HG02623 (cell line): ENCODE results near the gene DKK2.
A peak's percentile ranks its signal among the peaks of the same experiment; 100 is the strongest.

Experiments used
- ATAC-seq: cut with Tn5 transposase; IDR thresholded peaks from one replicate; pipeline ENCODE4 v1.9.1; 2021; ENCODE audit warnings: moderate library complexity; ENCODE audit not compliant: unreplicated experiment

The DKK2 gene

DNA sequence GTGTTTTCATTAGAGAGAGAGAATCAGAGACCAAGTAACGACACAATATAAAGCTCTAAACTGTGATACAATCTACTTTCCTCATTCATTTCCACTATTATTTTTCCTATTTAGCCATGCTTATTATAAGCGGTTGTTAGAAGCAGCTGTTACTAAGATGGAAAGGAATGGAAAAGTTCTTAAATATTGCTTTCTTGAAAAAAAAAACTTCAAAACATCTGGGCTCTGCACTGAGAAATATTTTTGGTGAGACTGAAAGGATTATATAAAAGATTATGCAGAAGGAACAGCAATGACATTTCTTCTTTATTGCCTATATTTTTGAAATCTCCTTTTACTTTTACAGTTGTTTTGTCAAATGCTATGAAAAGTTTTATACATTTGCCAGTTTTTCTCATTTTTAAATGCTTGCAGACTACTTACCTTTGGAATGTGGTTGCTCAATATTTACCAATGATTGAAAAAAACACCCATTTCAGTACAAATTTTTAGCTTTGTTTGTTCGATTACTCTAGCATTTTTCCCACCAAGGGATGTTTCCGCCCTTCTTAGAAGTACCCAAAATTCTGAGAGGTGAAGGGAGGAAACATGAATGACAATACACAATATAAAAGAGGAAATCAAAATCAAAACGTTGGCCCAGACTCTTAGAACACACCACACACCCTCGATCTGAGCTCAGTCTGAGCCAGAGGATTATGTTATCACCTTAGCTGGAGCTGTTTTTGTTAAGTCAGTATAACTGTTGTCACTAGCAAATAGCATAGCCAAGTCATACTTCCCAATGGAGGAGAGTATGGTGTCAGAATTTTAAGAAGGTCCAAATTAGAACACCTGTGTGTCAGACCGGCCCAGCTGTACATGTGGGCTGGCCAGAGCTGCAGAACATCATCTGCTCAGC, 18.4 kb downstream of the DKK2 start:
- ATAC-seq = no peak

DNA sequence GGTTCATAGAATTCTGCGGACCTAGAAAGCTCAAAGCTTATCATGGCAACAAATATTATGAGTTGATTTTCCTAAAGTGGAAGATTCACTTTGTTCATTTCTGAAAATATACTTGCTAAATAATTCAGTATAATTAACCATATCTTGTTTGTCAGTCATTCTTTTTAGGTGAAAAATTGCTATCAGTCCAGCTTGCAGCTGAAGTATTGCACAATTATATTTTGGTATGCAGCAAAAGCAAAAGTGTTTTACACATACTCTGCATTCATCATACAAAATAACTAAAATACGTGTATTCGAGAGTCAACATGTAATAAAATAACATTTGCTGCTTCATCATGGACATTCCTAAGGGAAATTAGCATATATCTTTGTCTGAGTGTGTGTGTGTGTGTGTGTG, 24.8 kb downstream of the DKK2 start:
- no peak for ATAC-seq

DNA sequence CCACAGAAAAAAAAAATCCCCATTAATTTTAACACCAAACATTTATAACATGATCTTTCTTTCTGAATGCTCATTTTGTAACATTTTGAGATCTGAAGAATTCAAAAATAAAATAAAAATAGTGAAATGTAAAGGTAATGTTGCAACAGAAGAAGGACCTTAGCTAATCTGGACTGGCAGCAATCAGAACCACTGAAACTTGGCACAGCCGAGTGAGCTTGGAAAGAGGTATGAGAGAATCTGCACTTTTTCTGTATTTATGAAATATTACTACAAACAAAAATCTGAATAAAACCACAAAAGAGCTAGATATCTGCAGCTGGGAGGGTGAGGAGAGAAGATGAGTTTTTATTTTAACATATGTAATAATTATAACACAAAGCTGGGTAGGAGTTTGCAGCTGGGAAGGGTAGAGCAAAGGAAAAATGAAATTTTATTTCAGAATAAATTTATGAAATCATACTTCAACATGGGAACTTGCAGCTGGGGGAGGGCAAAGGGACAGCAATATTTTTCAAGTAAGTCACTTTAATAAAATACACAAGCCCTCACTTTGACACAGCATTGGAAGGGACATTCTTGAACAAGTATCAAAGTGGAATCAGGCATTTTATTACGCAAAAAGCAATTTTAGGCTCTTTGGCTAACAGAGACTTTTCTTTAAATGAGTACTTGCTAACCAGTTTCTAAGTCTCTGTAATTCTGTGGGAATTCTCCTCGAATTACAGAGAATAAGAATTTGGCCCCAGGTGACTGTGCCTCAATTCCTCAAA, 26.7 kb downstream of the DKK2 start:
- no peak for ATAC-seq

DNA sequence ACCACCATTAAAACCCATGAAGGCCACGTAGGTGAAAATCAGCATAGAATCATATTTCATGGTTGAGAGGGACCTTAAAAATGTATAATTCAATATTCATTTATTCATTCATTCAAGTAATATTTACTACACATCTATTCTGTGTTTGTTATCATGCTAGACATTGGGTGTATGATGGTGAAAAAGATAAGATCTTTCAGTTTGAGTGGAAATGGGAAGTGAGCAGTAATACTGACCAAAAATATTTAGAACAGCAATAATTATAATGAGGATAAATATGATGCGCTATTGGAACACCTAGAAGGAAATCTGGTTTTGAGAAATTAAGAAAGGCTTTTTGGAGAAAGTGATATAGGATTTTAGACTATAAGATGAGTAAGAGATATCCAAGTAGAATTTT, 28.0 kb downstream of the DKK2 start:
- no peak for ATAC-seq

DNA sequence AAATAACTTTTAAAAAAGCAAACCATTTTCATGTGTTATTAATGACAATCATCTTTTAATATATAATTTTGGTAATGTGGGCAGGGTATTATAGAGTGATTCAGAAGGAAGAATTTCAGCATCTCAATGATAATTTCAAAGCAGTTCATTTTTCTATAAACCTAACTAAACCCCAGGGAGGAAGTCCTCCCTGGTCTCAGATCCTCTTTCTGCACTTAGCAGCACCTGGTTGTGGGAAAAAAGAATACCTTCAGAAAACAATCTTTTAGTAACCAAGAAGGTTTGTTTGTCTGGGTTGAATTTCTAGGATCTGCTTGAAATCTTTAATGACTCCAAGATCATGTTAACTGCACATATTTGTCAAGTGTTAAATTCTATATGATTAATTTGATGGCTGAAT, 29.9 kb downstream of the DKK2 start:
- ATAC-seq = peak; percentile 47

DNA sequence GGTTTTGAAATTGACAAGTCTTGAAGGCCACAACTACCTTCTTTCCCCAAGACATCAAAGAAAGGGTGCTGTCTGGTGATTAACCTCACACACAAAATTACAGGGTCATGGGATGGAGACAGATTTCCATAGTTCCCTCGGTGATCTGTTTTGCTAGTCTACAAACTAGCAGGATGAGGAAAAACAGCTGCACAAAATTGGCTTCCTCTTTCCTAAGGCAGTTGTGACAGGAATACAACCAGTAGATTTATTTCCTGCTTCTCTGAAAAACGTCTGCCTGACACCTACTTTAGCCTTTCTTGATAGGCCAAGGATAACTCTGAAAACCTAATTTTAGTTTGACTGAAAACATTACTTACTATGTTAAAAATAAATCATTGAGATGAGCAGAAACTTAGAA, 39.6 kb downstream of the DKK2 start:
- no peak for ATAC-seq

DNA sequence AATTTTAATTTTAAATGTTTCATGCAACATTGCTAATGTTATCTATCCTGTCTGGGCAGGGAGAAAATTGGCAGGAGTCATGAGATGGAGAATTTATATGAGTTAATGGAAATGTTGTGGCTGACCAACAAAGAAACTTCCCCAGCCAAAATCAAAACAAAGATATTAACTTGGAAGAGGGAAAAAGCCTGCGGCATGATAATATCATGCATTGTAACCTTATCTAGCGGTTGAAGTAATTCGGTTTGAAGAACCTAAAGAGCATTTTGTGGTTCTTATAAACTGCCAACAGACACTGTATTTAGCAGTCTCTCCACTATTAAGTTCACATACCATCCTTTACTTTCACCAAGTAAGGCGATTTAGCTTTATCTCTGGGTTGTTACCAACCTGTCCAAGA, 42.3 kb downstream of the DKK2 start:
- no peak for ATAC-seq

DNA sequence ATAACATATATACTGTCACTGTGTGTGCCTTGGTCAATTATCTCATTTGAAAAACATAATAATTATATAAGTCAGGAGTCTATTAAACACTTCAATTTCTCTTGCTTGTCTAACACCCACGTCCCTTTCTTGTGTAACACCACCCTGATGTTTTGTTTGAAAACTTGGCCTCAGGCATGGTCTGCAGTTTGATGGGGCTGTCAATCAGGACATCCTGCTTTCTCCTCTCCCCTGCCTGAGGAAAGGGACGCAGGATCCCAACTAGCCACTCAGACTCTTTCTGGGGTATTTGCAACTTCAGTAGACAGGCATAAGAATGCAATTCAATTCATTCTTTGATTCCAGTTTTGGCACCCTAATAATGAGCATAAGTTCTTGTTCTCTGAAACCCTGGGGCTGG, 48.8 kb downstream of the DKK2 start:
- no peak for ATAC-seq

DNA sequence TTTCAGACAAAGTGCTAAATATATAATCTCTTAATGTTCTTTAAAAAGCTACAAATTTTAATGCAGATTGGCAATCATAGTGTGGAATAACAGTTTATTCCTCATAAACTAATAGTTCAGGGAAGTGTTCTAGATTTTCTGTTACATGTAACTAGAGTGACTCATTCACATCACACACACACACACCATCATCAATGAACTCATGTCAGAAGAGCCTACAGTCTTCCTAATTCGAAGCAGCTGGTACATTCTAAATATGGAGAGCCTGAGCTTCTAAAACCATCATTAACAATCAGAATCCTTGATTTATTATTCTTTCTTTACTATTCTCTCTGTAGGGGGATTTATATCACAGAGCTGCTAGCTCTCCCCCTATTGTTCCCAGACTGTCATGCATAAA, 49.6 kb downstream of the DKK2 start:
- ATAC-seq = no peak

DNA sequence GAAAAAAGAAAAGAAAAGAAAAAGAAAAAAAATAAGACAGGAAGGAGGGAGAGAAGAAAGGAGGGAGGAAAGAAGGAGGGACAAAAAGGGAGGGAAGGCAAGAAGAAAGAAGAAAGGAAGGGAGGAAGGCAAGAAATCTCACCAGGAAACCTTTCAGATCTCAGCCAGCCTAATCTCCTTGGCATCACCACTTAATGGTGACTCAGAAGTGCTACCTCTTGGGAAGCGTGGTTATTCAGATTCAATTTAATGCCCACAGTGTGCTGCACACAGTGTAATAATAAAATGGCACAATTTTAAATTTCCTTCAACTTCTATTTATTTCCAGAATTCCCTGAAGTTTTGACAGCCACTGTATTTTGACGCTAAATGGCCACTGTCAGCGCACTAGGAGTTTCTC, 50.3 kb downstream of the DKK2 start:
- ATAC-seq = no peak

DNA sequence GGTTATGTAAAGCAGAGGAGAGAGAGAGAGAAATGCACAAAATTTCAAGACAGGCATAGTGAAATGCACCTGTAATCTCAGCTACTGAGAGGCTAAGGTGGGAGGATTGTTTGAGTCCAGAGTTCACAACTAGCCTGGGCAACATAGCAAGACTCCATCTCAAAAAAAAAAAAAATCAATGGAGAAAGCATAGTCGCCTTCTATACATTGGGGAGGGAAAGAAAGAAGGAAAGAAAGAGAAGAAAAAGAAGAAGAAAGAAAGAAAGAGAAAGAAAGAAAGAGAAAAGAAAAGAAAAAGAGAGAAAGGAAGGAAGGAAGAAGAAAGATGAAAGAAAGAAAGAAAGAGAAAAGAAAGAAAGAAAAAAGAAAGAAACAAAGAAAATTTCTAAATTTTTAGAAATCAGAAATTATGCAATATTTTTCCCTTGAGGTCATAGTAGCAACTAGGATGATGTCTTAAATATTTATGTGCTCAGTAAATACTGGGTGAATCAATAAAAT, 53.4 kb downstream of the DKK2 start:
- no peak for ATAC-seq

DNA sequence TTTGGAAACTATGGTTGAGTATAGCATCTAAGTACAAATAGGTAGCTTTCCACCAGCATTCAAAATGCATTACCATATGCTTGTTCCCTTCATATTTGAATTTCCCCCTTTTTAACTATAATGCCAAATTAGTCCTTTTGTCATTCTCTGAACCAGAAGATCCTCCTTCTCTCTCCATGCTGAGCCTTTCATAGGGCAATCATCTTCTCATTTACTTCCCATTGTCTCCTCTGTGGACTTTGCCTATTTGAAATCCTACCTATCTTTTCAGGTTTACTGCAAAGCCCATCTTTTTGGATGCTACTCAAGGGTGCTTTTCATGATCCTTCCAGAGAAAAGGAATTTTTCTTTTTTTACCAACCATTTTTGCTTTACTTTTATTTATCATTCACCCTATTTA, 54.7 kb downstream of the DKK2 start:
- no peak for ATAC-seq

DNA sequence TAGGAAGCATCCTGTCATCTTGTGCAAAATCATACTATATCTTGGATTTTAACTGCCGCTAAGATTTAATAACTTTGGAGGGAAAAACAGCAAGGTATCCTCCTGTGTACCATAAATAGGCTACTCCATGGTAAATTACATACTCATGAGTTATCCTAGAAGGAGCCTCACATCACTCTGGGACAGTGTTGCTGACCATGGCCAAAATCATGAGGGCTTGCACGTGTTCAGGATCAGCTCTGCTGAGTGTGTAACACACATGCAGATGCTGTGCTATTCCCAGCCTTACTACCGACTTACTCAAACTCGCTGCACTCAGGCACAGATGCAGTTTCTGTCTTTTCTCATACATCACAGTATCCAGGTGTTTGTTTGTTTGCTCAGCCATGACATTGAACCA, 56.6 kb downstream of the DKK2 start:
- ATAC-seq = no peak

DNA sequence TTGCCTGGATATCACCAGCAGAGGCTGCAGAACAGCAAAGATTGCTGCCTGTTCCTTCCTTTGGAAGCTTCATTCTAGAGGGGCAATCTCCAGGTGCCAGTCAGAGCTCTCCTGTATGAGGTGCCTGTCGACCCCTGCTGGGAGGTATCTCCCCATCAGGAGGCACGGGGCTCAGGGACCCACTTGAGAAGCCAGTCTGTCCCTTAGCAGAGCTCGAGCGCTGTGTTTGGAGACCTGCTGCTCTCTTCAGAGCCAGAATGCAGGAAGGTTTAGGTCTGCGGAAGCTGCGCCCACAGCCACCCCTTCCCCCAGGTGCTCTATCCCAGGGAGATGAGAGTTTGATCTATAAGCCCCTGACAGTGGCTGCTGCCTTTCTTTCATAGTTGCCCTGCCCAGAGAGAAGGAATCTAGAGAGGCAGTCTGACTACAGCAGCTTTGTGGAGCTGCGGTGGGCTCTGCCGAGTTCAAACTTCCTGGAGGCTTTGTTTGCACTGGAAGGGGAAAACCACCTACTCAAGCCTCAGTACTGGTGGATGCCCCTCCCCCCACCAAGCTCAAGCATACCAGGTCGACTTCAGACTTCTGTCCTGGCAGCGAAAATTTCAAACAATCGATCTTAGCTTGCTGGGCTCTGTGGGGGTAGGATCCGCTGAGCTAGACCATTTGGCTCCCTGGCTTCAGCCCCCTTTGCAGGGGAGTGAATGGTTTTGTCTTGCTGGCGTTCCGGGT, 57.9 kb downstream of the DKK2 start:
- no peak for ATAC-seq

DNA sequence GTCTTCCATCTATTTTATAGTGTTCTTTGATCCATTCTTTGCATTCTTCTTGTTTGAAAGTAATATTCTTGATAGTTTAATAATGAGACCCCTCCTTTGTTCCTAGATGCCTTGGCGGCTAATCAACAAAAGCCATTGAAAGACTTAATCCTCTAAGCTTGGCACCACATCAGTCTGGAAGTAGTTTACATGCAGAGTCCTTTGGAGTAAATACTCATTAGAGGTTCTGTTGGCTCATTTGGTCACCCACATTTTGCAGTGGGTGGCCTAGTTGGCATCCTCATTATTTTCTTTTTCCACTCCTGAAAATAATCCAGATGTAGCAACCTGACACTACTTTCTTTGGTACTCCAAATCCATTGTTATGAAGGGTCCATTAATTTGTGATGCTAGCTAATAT, 64.5 kb downstream of the DKK2 start:
- ATAC-seq = no peak

DNA sequence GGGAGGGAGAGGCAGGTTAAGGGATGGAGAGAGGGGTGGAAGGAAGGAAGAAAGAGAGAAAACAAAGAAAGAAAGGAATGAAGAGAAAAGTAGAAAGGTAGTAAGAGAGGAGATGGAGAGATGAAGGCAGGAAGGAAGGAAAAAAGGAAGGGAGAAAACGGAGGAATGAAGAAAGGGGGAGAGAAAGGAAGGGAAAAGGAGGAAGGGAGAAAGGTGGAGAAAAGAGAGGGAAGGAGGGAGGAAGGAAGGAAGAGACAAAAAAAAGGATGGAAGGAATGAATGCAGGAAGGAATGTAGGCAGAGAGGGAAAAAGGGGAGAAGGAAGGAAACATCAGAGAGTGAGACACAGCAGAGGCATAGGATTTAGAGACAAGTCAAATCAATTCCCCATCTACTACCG, 68.2 kb downstream of the DKK2 start:
- no peak for ATAC-seq

DNA sequence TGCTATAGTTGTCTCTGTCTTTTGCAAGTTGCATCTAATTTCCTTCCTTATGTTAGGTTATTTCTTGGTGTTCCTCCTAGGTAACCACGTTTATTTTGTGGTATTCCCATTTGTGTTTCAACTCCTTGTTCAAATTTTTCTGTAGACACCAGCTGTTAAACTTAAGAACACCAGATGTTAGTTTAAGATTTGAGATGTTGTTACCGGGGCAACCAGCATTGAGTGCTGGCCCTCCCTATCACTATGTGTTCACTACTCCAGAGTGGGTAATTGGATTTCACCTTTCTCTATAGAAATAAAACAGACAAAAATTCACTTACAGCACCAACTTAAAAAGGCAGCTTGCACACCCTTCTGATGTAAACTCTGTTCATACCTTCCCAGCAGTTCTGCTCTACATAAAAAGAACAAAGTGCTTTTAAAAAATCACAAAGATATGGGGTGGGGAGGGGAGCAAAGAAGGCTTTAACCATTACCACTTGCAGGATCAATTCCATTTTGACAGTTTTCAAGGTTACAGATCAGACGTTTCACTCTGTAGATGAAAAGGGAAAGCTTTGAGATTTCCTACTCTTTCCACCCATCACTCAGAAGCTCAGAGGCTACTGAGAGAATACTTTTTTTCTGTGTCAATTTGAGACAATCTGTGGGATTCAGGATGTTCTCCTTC, 82.9 kb downstream of the DKK2 start:
- ATAC-seq = no peak

DNA sequence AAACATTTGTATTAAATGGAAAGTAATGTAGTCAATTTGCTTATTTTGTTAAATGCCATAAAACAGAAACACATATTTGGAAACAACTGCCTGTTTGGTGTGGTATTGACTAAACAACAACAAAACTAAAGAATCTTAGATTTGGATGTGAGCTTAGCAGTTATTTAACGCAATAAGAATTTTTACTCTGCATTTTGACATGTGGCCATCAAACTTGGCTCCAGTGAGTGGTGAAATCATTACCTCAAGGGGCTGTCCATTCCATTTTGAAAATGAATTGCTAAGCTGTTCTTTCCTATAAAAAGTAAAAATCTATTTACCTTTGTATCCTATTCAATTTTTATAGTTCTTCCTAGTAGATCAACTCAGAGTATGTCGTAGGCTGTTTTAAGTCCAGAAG, 84.2 kb downstream of the DKK2 start:
- ATAC-seq = no peak

DNA sequence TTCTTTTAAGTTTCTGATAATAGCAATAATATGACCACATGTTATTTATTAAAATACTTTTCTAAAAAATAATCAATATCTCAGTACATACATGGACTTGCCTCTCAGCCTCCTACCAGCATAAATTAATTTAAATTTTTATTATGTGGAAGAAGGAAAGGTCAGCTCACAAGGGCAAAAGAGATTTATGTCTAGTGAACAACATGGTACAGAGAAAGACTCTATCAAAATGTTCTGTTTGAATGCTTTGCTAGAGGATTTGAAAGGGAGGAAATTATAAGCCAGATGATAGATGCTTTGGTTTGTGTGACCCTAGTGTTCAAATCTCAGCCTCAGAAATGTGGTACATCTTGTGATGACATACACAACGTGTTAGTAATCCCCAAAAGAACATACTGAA, 94.3 kb downstream of the DKK2 start:
- no peak for ATAC-seq

DNA sequence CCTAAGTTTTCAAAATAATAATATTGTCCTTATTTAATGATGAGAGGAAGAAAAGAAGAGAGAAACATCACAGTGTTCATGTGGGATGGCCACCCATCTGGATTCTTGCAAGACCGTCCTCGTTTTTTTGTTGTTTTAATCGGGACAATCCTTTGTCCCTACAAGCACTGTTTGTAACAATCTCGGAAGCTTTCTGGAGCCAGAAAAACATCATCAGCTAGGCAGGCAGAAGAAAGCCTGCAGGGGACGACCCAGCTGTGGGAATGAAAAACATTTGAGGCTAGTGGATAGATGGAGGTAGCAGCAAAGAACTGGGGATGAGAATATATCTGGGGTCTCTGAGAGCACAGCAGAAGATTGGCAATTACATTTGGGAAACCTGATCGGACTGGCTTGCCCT, 105.6 kb downstream of the DKK2 start:
- ATAC-seq = no peak

DNA sequence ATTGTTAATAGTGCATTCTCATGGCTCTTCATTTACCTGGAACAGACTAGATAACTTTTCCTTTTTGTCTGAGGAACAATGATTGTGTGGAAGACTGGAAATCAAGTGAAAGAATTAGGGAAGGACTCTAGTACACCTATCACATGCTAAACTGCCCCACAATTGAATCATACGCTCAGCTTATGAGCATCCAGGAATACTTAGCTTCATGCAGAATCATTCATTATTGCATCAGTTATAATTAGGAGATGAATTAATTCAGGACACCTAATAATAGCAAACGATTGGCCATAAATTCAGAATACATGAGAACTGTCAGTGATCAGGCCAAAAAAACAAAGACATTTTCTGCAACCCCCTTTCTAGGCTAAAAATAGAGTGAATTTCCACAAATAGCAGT, 106.9 kb downstream of the DKK2 start:
- no peak for ATAC-seq
